Neural cell (in vitro differentiated cells): Measurements from ENCODE around the gene HIBCH. TPM values are rescaled to one million over a fixed set of nuclear protein-coding genes. Genes with fewer than 3 reads are reported as not detected.
"Not testable (repeated sequence)": the region's sequence is repeated elsewhere in the genome, so short reads cannot be mapped to it uniquely, and the experiment has no call there.

Experiments
- H2AFZ ChIP-seq: fragments of 200-600, 300-800 bp; sonication (generic), shearing (Covaris generic); 2 replicates; pipeline ENCODE4 v1.6.0; 2014; ENCODE audit warnings: low read depth, mild to moderate bottlenecking, antibody characterized with exemption, low read length, moderate library complexity
- H3F3A ChIP-seq: fragments of 200-600 bp; shearing (Covaris generic); 2 replicates; pipeline ENCODE4 v1.6.1; 2016; ENCODE audit warnings: mild to moderate bottlenecking, moderate library complexity, mixed read lengths, antibody characterized with exemption, low read length; ENCODE audit not compliant: insufficient read depth, poor library complexity, severe bottlenecking
- H3K27ac ChIP-seq: fragments of 200-600, 300-800 bp; sonication (generic), shearing (Covaris generic); 2 replicates; pipeline ENCODE4 v1.5.1; 2014; ENCODE audit warnings: mild to moderate bottlenecking, low read length, moderate library complexity
- H3K27me3 ChIP-seq: fragments of 300-800, 200-600 bp; sonication (generic), shearing (Covaris generic); 2 replicates; pipeline ENCODE4 v1.6.0; 2014; ENCODE audit warnings: mild to moderate bottlenecking, low read depth, low read length, moderate library complexity; ENCODE audit not compliant: insufficient read depth
- H3K36me3 ChIP-seq: fragments of 300-800, 200-600 bp; sonication (generic), shearing (Covaris generic); 2 replicates; pipeline ENCODE4 v1.5.1; 2014; ENCODE audit warnings: mild to moderate bottlenecking, antibody characterized with exemption, low read length, moderate library complexity; ENCODE audit not compliant: insufficient read depth
- H3K4me2 ChIP-seq: fragments of 300-800, 200-600 bp; sonication (generic), shearing (Covaris generic); 2 replicates; pipeline ENCODE4 v1.6.0; 2014; ENCODE audit warnings: mild to moderate bottlenecking, low read length
- H3K4me3 ChIP-seq: fragments of 300-800, 200-600 bp; sonication (generic), shearing (Covaris generic); 2 replicates; pipeline ENCODE4 v1.5.1; 2014; ENCODE audit warnings: mild to moderate bottlenecking, low read length, moderate library complexity
- H3K79me2 ChIP-seq: fragments of 200-600 bp; shearing (Covaris generic); replicated peaks from 2 replicates; pipeline ENCODE4 v1.6.0; 2014; ENCODE audit warnings: mild to moderate bottlenecking, low read length, moderate library complexity; ENCODE audit not compliant: insufficient read depth
- H3K9ac ChIP-seq: fragments of 300-800, 200-600 bp; sonication (generic), shearing (Covaris generic); 2 replicates; pipeline ENCODE4 v1.6.1; 2016; ENCODE audit warnings: mild to moderate bottlenecking, low read length, mixed read lengths
- H3K9me2 ChIP-seq: fragments of 200-600 bp; shearing (Covaris generic); 2 replicates; pipeline ENCODE4 v1.6.1; 2016; ENCODE audit warnings: mild to moderate bottlenecking, low read length, mixed read lengths; ENCODE audit not compliant: insufficient read depth
- H3K9me3 ChIP-seq: fragments of 200-600, 300-800 bp; sonication (generic), shearing (Covaris generic); 2 replicates; pipeline ENCODE4 v1.6.1; 2016; ENCODE audit warnings: mild to moderate bottlenecking, mixed run types, low read length, moderate library complexity, mixed read lengths
- H4K20me1 ChIP-seq: fragments of 200-600 bp; shearing (Covaris generic); 2 replicates; pipeline ENCODE4 v1.6.1; 2016; ENCODE audit warnings: mild to moderate bottlenecking, mixed run types; ENCODE audit not compliant: insufficient read depth
- CTCF ChIP-seq: fragments of 450-650 bp; IDR thresholded peaks from 2 replicates; pipeline ENCODE4 v1.5.1; 2014; ENCODE audit warnings: antibody characterized with exemption, mild to moderate bottlenecking, moderate library complexity; ENCODE audit not compliant: poor library complexity, severe bottlenecking
- EP300 ChIP-seq: fragments of 450-650 bp; conservative IDR thresholded peaks from 2 replicates; pipeline ENCODE4 v1.6.1; 2014; ENCODE audit warnings: antibody characterized with exemption, mild to moderate bottlenecking, moderate library complexity; ENCODE audit not compliant: poor library complexity, severe bottlenecking
- EZH2 ChIP-seq: fragments of 200-600, 300-800 bp; shearing (Covaris generic), sonication (generic); IDR thresholded peaks from 2 replicates; pipeline ENCODE4 v1.6.1; 2014; ENCODE audit warnings: antibody characterized with exemption, low read length, borderline replicate concordance, mild to moderate bottlenecking; ENCODE audit not compliant: insufficient read depth, poor library complexity, severe bottlenecking
- MXI1 ChIP-seq: fragments of 450-650 bp; conservative IDR thresholded peaks from 2 replicates; pipeline ENCODE4 v1.6.1; 2014; ENCODE audit warnings: antibody characterized with exemption, mild to moderate bottlenecking; ENCODE audit not compliant: poor library complexity, severe bottlenecking
- POLR2AphosphoS5 ChIP-seq: IDR thresholded peaks from 2 replicates; pipeline ENCODE4 v1.6.1; 2012
- RAD21 ChIP-seq: fragments of 450-650 bp; conservative IDR thresholded peaks from 2 replicates; pipeline ENCODE4 v1.6.1; 2014; ENCODE audit warnings: antibody characterized with exemption, mild to moderate bottlenecking, moderate library complexity
- REST ChIP-seq: IDR thresholded peaks from 2 replicates; pipeline ENCODE4 v1.6.1; 2012; ENCODE audit warnings: borderline replicate concordance
- SMC3 ChIP-seq: fragments of 450-650 bp; conservative IDR thresholded peaks from 2 replicates; pipeline ENCODE4 v1.6.1; 2014; ENCODE audit warnings: antibody characterized with exemption, mild to moderate bottlenecking, moderate library complexity; ENCODE audit not compliant: poor library complexity
- TAF1 ChIP-seq: IDR thresholded peaks from 2 replicates; pipeline ENCODE4 v1.6.1; 2012; ENCODE audit warnings: low read depth
- polyA plus RNA-seq: library from polyadenylated mRNA; depleted of rRNA; stranded (reverse); fragments of >200 nt; gene quantifications from 2 replicates; pipeline ENCODE4 v1.2.3, GENCODE V29; 2014

HIBCH gene
- polyA plus RNA-seq, 1 donor from 2014 or later: 17.8 TPM

- H3K27me3 ChIP-seq: no peaks in the 10 kb centered on the region
- TF ChIP-seq RAD21: no peak
- TF ChIP-seq TAF1: no peak
- TF ChIP-seq MXI1: no peak
- TF ChIP-seq EZH2: no peak
- no peak for TF ChIP-seq REST
- TF ChIP-seq CTCF: no peak
- TF ChIP-seq EP300: no peak
- TF ChIP-seq SMC3: no peak
- TF ChIP-seq POLR2AphosphoS5: no peak
- no peak overlapping the region for H3K4me2 ChIP-seq
- no peaks in the 10 kb centered on the region for H3K36me3 ChIP-seq
- H3K79me2 ChIP-seq: peaks cover 5% of the 10 kb centered on the region
- H3K9me3 ChIP-seq: no peaks in the 10 kb centered on the region
- H3K27ac ChIP-seq: no peak overlapping the region
- no peak overlapping the region for H3K9ac ChIP-seq
- no peaks in the 10 kb centered on the region for H3K9me2 ChIP-seq
- no peak overlapping the region for H2AFZ ChIP-seq
- H3K4me3 ChIP-seq: no peak overlapping the region
- no peaks in the 10 kb centered on the region for H3F3A ChIP-seq
- no peaks in the 10 kb centered on the region for H4K20me1 ChIP-seq
Measured at GRCh38 chr2:190315273-190315672, 4.4 kb downstream of the HIBCH start.

GRCh38 chr2:190313880-190314279 is 5.7 kb downstream of the HIBCH start:
- no peaks in the 10 kb centered on the region for H3K9me2 ChIP-seq
- H3K27me3 ChIP-seq: no peaks in the 10 kb centered on the region
- H3F3A ChIP-seq: no peaks in the 10 kb centered on the region
- no peak overlapping the region for H3K4me3 ChIP-seq
- no peaks in the 10 kb centered on the region for H3K36me3 ChIP-seq
- H3K27ac ChIP-seq: no peak overlapping the region
- H3K4me2 ChIP-seq: no peak overlapping the region
- H3K79me2 ChIP-seq: peaks cover 5% of the 10 kb centered on the region
- H2AFZ ChIP-seq: no peak overlapping the region
- no peaks in the 10 kb centered on the region for H4K20me1 ChIP-seq
- H3K9me3 ChIP-seq: no peaks in the 10 kb centered on the region
- H3K9ac ChIP-seq: no peak overlapping the region
- TF ChIP-seq RAD21 (no peak), EP300 (no peak), CTCF (no peak)

- H3K27ac ChIP-seq, H2AFZ ChIP-seq, H3F3A ChIP-seq, H3K36me3 ChIP-seq, H3K9me2 ChIP-seq, H3K27me3 ChIP-seq, H3K9me3 ChIP-seq, H3K4me2 ChIP-seq, H3K79me2 ChIP-seq, H3K9ac ChIP-seq, H3K4me3 ChIP-seq, H4K20me1 ChIP-seq: not testable (repeated sequence)
Measured at GRCh38 chr2:190312635-190313025, 7.0 kb downstream of the HIBCH start.
